ENCODE results near the gene USP36.

GRCh38 chr17:78788451-78788850 is 52.2 kb downstream of the USP36 start:
- TF ChIP-seq, protein P1, sequence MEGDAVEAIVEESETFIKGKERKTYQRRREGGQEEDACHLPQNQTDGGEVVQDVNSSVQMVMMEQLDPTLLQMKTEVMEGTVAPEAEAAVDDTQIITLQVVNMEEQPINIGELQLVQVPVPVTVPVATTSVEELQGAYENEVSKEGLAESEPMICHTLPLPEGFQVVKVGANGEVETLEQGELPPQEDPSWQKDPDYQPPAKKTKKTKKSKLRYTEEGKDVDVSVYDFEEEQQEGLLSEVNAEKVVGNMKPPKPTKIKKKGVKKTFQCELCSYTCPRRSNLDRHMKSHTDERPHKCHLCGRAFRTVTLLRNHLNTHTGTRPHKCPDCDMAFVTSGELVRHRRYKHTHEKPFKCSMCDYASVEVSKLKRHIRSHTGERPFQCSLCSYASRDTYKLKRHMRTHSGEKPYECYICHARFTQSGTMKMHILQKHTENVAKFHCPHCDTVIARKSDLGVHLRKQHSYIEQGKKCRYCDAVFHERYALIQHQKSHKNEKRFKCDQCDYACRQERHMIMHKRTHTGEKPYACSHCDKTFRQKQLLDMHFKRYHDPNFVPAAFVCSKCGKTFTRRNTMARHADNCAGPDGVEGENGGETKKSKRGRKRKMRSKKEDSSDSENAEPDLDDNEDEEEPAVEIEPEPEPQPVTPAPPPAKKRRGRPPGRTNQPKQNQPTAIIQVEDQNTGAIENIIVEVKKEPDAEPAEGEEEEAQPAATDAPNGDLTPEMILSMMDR (optimal IDR thresholded peaks at IDR 0.05 in 1 of 3, IDR thresholded peaks at IDR 0.05 in 1 of 3, conservative IDR thresholded peaks at IDR 0.05 in 1 of 3; ENCODE audit: extremely low read depth in 1 of 3, insufficient read depth in 2 of 3, low read length in 3 of 3), result no peak
- TF ChIP-seq EZH2 (IDR thresholded peaks at IDR 0.05; ENCODE audit: low read length), result no peak
